ENCODE data around the gene GRIK1. TPM values are rescaled to one million over a fixed set of nuclear protein-coding genes. Genes with fewer than 3 reads are reported as not detected.

The GRIK1 gene
- total RNA-seq, 1 experiment from 2014 or later = 0.09 TPM

- TF ChIP-seq, protein P1, sequence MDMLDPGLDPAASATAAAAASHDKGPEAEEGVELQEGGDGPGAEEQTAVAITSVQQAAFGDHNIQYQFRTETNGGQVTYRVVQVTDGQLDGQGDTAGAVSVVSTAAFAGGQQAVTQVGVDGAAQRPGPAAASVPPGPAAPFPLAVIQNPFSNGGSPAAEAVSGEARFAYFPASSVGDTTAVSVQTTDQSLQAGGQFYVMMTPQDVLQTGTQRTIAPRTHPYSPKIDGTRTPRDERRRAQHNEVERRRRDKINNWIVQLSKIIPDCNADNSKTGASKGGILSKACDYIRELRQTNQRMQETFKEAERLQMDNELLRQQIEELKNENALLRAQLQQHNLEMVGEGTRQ (CRISPR knock-in tag; IDR thresholded peaks at IDR 0.05) = no peak
- TF ChIP-seq ATF1 (CRISPR knock-in tag; IDR thresholded peaks at IDR 0.05) = no peak
These were observed 371.6 kb downstream of the GRIK1 start (continued) for GRCh38 chr21:29568020-29568697.

DNA sequence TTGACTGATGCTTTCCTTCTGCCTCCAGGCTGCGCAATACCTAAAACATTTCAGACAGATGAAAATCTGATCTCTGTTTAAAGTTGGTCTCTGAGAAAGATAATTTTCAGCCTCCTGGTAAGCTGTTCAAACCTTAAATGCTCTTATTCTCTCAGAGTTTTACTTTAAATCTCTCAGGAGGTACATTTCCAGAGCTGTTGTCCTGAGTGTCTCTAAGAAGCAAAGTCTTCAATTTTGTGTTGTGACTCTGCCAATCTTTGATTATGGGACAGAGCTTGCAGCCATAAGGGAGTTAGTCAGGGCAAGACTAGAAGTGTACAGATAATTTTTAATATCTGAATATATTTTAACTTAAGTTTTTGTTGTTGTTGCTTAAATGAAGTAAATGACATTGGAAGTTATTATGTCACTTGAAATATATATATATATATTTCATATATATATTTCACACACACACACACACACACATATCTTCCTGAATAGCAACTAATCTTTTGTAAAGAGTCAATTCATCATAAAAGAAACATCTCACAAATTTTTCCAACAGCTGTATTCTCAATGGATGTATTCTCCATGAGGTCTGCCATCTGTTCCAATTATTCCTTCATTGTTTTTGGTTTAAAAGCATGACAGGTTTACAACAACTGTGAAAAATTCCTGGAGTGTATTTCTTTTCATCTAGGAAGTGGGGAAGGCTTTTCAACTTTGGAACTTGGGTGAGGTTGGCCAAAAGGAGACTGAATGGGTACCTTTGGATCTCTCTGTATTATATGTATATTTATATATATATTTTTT is 381.7 kb downstream of the GRIK1 start:
- ChIA-PET POLR2A (no interaction called here), CTCF (no interaction called here)
- Mint-ChIP-seq H3K36me3 (no peaks in the 10 kb centered on the region), H3K27ac (no peak overlapping the region), H3K4me1 (no peaks in the 10 kb centered on the region), H3K9me3 (no peaks in the 10 kb centered on the region), H3K4me3 (no peak overlapping the region), H3K27me3 (ENCODE audit: low read depth) (no peaks in the 10 kb centered on the region)
- ATAC-seq = no peak
- DNase-seq (ENCODE audit: low spot score) = no peak
- no peak for TF ChIP-seq PREB (CRISPR knock-in tag; IDR thresholded peaks at IDR 0.05; ENCODE audit: borderline replicate concordance)

- ChIA-PET CTCF (no interaction called here), POLR2A (no interaction called here)
- H3K27me3 Mint-ChIP-seq (ENCODE audit: low read depth) = no peaks in the 10 kb centered on the region
- DNase-seq (ENCODE audit: low spot score) = no peak
- no peak for TF ChIP-seq FOXP1 (CRISPR knock-in tag; IDR thresholded peaks at IDR 0.05; ENCODE audit: borderline replicate concordance)
- no peak for TF ChIP-seq GABPB1 (CRISPR knock-in tag; IDR thresholded peaks at IDR 0.05)
- TF ChIP-seq GTF2I (CRISPR knock-in tag; conservative IDR thresholded peaks at IDR 0.05) = no peak
- TF ChIP-seq CREM (CRISPR knock-in tag; IDR thresholded peaks at IDR 0.05) = no peak
- TF ChIP-seq ELF4 (CRISPR knock-in tag; IDR thresholded peaks at IDR 0.05; ENCODE audit: low read depth) = no peak
- TF ChIP-seq MLX (CRISPR knock-in tag; IDR thresholded peaks at IDR 0.05) = no peak
- no peak for TF ChIP-seq RORB (CRISPR knock-in tag; IDR thresholded peaks at IDR 0.05)
- TF ChIP-seq HMGA2 (CRISPR knock-in tag; IDR thresholded peaks at IDR 0.05) = no peak
- ATAC-seq = no peak
- no peaks in the 10 kb centered on the region for H3K4me1 Mint-ChIP-seq
- H3K4me3 Mint-ChIP-seq = no peak overlapping the region
- no peaks in the 10 kb centered on the region for H3K9me3 Mint-ChIP-seq
- H3K36me3 Mint-ChIP-seq = no peaks in the 10 kb centered on the region
- no peak overlapping the region for H3K27ac Mint-ChIP-seq
These were observed 382.6 kb downstream of the GRIK1 start for GRCh38 chr21:29557200-29557599.

GRCh38 chr21:29555601-29556000 is 384.2 kb downstream of the GRIK1 start:
- H3K9me3 Mint-ChIP-seq = no peaks in the 10 kb centered on the region
- H3K27me3 Mint-ChIP-seq (ENCODE audit: low read depth) = no peaks in the 10 kb centered on the region
- DNase-seq (ENCODE audit: low spot score) (no peak), ATAC-seq (no peak)
- H3K4me1 Mint-ChIP-seq = no peaks in the 10 kb centered on the region
- ChIA-PET CTCF (interaction anchor here (0.6 to 1.1 kb wide), 2 partner anchors 56 to 79 kb away, joined by 3 read pairs; no protein-coding TSS in a partner anchor), POLR2A (no interaction called here)
- H3K36me3 Mint-ChIP-seq = no peaks in the 10 kb centered on the region
- no peak overlapping the region for H3K4me3 Mint-ChIP-seq
- H3K27ac Mint-ChIP-seq = no peak overlapping the region
- TF ChIP-seq, protein P2, sequence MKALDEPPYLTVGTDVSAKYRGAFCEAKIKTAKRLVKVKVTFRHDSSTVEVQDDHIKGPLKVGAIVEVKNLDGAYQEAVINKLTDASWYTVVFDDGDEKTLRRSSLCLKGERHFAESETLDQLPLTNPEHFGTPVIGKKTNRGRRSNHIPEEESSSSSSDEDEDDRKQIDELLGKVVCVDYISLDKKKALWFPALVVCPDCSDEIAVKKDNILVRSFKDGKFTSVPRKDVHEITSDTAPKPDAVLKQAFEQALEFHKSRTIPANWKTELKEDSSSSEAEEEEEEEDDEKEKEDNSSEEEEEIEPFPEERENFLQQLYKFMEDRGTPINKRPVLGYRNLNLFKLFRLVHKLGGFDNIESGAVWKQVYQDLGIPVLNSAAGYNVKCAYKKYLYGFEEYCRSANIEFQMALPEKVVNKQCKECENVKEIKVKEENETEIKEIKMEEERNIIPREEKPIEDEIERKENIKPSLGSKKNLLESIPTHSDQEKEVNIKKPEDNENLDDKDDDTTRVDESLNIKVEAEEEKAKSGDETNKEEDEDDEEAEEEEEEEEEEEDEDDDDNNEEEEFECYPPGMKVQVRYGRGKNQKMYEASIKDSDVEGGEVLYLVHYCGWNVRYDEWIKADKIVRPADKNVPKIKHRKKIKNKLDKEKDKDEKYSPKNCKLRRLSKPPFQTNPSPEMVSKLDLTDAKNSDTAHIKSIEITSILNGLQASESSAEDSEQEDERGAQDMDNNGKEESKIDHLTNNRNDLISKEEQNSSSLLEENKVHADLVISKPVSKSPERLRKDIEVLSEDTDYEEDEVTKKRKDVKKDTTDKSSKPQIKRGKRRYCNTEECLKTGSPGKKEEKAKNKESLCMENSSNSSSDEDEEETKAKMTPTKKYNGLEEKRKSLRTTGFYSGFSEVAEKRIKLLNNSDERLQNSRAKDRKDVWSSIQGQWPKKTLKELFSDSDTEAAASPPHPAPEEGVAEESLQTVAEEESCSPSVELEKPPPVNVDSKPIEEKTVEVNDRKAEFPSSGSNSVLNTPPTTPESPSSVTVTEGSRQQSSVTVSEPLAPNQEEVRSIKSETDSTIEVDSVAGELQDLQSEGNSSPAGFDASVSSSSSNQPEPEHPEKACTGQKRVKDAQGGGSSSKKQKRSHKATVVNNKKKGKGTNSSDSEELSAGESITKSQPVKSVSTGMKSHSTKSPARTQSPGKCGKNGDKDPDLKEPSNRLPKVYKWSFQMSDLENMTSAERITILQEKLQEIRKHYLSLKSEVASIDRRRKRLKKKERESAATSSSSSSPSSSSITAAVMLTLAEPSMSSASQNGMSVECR (CRISPR knock-in tag; IDR thresholded peaks at IDR 0.05; ENCODE audit: borderline replicate concordance) = no peak
- TF ChIP-seq STAT6 (CRISPR knock-in tag; conservative IDR thresholded peaks at IDR 0.05; ENCODE audit: low read depth) (no peak), TEAD4 (CRISPR knock-in tag; IDR thresholded peaks at IDR 0.05) (no peak), RELA (CRISPR knock-in tag; IDR thresholded peaks at IDR 0.05; ENCODE audit: borderline replicate concordance) (no peak), ZNF317 (CRISPR knock-in tag; IDR thresholded peaks at IDR 0.05; ENCODE audit: borderline replicate concordance, low read depth) (no peak), MLX (CRISPR knock-in tag; IDR thresholded peaks at IDR 0.05) (no peak), ZNF671 (CRISPR knock-in tag; IDR thresholded peaks at IDR 0.05) (no peak)
